ENCODE results near the gene RASA2.

DNA sequence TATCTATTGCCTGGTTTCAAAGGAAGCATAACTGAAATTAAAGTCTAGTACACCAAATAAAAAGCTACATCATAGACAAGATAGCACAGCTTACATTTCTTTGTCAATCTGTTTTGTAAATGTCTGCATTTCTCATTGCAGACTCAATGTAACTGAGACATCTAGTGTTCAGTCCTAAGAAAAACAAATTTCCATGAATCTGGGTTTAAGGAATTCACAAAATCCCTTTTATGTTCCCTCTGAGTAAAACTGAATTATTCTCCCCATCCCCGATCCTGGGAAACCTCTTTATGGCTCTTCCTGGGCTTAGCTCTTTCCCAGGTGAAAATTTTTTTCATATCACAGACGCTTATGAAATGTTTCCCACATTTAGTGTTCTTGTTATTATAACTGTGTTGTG lies 21.6 kb upstream of the RASA2 start:
- TF ChIP-seq, protein P1, sequence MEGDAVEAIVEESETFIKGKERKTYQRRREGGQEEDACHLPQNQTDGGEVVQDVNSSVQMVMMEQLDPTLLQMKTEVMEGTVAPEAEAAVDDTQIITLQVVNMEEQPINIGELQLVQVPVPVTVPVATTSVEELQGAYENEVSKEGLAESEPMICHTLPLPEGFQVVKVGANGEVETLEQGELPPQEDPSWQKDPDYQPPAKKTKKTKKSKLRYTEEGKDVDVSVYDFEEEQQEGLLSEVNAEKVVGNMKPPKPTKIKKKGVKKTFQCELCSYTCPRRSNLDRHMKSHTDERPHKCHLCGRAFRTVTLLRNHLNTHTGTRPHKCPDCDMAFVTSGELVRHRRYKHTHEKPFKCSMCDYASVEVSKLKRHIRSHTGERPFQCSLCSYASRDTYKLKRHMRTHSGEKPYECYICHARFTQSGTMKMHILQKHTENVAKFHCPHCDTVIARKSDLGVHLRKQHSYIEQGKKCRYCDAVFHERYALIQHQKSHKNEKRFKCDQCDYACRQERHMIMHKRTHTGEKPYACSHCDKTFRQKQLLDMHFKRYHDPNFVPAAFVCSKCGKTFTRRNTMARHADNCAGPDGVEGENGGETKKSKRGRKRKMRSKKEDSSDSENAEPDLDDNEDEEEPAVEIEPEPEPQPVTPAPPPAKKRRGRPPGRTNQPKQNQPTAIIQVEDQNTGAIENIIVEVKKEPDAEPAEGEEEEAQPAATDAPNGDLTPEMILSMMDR (IDR thresholded peaks at IDR 0.05) = peak; percentile 24; the same call in 1 of the 2 replicates
- TF ChIP-seq, protein P2, sequence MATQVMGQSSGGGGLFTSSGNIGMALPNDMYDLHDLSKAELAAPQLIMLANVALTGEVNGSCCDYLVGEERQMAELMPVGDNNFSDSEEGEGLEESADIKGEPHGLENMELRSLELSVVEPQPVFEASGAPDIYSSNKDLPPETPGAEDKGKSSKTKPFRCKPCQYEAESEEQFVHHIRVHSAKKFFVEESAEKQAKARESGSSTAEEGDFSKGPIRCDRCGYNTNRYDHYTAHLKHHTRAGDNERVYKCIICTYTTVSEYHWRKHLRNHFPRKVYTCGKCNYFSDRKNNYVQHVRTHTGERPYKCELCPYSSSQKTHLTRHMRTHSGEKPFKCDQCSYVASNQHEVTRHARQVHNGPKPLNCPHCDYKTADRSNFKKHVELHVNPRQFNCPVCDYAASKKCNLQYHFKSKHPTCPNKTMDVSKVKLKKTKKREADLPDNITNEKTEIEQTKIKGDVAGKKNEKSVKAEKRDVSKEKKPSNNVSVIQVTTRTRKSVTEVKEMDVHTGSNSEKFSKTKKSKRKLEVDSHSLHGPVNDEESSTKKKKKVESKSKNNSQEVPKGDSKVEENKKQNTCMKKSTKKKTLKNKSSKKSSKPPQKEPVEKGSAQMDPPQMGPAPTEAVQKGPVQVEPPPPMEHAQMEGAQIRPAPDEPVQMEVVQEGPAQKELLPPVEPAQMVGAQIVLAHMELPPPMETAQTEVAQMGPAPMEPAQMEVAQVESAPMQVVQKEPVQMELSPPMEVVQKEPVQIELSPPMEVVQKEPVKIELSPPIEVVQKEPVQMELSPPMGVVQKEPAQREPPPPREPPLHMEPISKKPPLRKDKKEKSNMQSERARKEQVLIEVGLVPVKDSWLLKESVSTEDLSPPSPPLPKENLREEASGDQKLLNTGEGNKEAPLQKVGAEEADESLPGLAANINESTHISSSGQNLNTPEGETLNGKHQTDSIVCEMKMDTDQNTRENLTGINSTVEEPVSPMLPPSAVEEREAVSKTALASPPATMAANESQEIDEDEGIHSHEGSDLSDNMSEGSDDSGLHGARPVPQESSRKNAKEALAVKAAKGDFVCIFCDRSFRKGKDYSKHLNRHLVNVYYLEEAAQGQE (IDR thresholded peaks at IDR 0.05; ENCODE audit: insufficient read depth in 1 of 2, low read depth in 2 of 2, low read length in 1 of 2) = no peak
